Measurements from ENCODE around the gene TBC1D30.
"Not testable (repeated sequence)": the region's sequence is repeated elsewhere in the genome, so short reads cannot be mapped to it uniquely, and the experiment has no call there.

Gene TBC1D30, protein sequence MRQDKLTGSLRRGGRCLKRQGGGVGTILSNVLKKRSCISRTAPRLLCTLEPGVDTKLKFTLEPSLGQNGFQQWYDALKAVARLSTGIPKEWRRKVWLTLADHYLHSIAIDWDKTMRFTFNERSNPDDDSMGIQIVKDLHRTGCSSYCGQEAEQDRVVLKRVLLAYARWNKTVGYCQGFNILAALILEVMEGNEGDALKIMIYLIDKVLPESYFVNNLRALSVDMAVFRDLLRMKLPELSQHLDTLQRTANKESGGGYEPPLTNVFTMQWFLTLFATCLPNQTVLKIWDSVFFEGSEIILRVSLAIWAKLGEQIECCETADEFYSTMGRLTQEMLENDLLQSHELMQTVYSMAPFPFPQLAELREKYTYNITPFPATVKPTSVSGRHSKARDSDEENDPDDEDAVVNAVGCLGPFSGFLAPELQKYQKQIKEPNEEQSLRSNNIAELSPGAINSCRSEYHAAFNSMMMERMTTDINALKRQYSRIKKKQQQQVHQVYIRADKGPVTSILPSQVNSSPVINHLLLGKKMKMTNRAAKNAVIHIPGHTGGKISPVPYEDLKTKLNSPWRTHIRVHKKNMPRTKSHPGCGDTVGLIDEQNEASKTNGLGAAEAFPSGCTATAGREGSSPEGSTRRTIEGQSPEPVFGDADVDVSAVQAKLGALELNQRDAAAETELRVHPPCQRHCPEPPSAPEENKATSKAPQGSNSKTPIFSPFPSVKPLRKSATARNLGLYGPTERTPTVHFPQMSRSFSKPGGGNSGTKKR

DNA sequence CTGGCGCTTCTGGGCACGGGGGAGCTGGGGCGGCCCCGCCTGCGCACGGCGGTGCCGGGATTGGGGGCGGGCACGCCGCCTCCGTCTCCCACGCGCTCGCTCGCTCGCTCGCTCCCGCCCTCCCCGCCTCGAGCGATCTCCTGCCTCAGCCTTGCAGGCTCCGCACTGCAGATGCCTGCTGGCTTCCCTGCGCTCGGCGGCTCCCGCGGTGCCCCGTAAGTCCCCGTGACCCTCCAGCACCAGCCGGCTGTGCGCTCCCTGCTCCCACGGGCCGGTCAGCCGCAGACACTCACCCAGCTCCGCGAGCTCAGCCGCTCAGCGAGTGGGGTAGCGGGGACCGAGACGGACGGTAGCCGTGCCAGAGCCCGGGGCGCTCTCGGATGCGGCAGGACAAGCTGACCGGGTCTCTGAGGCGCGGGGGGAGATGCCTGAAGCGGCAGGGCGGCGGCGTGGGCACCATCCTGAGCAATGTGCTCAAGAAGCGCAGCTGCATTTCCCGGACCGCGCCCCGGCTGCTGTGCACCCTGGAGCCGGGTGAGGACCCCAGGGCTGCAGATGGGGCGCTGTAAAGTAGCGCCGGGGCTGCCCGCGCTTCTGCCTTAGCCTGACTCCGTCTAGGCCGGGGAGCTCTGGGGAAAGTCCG lies at the start of gene TBC1D30:
TBC1D30 (plus strand) TSS at position 148 of the 643 bp plus-strand sequence; CDS start at position 381, 233 bp downstream.
- DNase-seq = no peak

DNA sequence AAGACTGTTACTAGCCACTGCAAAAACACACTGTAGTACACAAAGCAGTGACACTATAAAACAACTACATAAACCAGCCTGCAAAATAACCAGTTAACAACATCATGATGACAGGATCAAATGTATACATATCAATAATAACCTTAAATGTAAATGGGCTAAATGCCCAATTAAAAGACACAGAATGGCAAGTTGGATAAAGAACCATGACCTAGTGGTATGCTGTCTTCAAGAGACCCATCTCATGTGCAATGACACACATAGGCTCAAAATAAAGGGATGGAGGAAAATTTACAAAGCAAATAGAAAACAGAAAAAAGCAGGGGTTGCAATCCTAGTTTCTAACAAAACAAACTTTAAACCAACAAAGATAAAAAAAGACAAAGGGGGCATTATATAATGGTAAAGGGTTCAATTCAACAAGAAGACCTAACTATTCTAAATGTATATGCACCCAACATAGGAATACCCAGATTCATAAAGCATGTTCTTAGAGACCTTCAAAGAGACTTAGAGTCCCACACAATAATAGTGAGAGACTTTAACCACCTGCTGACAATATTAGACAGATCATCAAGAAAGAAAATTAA lies 49.2 kb upstream of the TBC1D30 start:
- not testable (repeated sequence) for DNase-seq

DNA sequence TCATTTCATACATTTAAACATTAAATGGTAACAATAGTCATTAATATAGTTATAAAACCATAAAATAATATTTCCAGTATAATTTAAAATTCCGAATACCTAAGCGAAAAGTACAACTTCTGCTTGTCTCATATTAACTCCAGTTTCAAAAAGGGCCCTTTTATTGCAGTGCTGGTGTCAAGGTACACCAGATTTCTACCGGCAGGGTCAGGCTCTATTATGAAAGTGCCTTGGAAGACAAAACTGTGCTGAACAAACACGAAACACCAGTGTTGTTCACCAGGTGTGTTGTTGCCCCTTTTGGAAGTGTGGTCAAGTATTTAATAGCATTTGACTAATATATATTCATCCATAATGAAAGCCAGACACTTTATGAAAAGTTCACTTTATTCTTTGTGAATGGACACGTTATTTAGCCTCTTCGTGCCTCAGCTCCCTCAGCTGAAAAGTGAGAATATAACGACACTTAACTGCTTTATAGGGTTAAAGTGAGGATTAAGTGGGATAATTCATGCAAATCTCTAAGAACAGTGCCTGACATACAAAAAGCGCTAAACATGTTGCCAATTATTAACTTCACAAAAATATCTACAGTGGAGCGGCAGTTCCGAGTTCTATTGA lies 45.0 kb upstream of the TBC1D30 start:
- DNase-seq = no peak

DNA sequence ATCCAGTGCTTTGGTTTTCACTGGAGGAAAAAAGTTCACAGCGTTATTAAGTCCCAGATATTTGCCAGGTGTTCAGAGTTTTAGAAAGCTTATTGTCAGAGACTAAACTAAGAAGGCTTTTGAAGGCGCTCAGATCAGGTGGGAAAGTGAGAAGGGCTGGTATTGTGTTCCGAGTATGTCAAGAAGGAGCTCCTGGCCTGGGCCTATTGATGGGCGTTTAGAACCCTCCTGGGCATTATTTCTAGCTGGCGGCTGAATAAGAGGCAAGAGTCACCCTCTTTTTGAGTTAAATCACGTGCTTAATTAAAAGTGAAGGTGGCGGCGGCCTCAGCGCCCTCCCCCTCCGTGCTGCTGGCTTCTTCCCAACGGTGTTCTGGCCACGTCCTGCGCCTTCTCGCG lies 44.3 kb upstream of the TBC1D30 start:
- DNase-seq = no peak

DNA sequence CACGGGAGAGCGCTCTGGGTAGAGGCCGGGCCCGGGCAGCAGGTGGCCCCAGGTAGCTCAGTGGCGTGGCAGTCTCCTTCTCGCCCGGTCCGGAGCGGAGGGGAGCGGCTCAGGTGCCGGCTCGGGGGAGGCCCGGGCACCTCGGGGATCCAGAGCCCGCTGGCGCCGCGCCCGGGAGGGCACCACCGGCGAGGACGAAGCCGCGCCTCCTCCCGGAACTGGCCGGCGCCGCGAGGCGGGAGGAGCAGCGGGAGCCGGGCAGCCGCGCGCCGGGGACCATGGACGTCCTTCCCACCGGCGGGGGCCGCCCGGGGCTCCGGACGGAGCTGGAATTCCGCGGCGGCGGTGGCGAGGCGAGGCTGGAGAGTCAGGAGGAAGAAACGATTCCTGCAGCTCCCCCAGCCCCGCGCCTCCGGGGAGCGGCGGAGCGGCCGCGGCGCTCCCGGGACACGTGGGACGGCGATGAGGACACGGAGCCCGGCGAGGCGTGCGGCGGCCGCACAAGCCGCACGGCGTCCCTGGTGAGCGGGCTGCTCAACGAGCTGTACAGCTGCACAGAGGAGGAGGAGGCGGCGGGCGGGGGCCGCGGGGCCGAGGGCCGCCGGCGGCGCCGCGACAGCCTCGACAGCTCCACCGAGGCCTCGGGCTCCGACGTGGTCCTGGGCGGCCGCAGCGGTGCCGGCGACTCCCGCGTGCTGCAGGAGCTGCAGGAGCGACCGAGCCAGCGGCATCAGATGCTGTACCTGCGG lies 43.7 kb upstream of the TBC1D30 start:
- peak; percentile 56 for DNase-seq

DNA sequence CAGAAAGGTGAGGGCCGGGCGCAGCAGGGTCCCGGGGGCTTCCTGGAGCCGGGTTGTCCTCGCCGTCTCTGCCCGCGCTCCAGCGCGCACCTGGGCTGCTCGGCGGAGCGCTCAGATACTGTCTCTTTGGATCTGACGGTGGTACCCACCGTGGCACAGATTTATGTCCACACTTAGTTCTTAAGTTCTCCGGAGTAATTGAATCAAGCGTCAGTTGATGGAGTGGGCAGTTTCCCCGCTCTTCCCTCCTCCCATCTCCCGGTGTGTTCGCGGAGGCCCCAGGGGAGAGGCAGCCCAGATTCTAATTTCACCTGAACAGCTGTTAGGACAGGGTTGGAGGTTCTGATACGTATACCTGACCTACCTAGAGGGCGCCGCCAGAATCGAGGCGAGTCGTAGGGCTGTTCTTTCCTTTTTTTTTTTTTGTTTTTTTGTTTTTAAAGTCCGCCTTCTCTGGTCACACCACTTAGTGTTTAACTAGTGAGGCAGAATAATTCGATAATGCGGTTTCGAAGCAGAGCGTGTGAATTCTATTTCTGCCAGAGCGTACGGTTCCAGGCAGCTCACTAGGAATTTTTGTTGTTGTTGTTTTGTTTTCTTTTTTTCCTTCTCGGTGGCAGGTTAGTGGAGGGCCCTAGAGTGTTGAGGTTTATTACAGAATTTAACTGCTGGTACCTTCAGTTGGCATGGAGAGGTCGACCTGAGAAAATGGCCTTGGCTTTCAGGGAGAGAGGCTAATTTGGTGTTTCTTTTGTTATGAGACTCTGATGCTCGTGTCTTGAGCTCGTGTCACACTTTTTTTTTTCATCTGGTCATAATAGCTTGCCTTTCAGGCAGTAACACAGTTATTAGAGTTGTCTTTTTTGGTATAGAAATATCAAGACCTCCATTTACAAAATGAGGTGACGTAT lies 42.9 kb upstream of the TBC1D30 start:
- DNase-seq = no peak

DNA sequence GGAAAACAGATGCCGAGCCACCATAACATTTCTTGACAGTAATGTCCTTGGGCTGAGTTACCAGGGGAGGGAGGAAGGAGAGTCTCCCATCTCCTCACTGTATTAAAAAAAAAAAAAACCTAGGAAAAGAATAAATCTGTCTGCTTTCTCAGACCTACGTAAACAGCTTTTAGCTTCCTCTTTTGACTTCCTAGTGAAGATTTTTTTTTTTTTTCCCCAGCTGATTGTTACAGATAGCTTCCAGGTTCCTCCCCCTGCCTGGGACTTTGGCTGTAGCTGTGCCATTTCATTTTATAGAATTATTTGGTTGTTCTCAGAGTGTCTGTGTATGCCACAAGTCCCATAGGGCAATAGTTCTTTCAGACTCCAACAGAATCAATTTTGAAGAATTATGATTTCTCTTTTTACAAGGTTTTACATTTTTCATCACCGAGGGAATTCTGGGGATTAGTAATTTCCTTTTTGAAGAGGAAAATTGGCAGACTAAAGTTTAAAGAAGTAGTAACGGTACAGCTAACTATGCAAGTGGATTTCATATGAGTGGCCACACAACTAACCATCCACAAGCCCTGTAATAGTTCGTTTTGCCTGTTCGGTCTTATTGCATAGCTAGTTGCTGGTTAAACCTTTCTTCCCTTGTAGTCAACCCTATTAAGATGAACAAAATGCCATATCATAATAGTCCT lies 42.1 kb upstream of the TBC1D30 start:
- DNase-seq = no peak

DNA sequence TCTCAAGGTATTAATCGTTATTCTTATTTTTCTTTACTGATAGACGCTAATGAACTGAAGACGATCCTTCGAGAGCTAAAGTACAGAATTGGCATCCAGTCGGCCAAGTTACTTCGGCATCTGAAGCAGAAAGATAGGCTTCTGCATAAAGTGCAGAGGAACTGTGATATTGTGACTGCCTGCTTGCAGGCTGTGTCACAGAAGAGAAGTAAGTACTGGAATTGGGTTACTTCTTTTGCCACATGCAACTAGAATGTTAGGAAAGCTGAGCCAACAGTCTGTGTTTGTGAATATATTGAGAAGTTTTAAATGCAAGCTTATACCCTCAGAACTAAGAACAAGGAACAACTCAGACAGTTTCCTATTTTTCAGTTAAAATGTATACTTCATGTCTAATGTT lies 38.6 kb upstream of the TBC1D30 start:
- no peak for DNase-seq

DNA sequence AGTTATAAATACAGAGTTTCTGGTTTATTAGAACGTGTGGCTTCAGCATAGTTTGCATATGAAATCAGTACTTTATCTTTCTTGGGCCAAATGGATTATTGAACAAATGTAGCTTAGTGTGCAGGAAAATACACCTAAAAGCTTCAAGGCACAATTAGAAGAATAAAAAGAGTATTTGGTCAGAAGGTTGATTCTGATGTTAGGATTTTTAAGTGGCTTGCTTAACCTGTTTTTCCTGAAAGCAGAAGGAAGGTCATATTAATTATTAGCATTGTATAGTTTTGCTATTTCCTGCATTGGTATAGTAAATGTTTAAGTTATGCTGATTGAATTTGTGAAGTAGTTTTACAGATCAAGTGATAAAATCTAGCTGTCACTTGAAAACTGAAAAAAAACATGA lies 34.3 kb upstream of the TBC1D30 start:
- DNase-seq = no peak

DNA sequence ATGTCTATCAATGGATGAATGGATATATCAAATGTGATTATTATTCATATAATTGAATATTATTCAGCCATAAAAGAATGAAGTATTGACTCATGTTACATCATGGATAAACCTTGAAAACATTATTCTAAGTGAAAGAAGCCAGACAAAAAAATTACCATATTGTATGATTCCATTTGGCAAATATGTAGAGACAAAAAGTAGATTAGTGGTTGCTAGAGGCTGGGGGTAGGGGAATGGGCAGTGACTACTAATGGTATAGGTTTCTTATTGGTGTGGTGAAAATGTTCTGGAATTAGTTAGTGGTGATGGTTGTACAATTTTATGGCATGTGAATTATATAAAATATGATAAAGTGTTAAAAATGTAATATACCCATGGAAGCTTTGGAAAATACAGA lies 33.4 kb upstream of the TBC1D30 start:
- no peak for DNase-seq

DNA sequence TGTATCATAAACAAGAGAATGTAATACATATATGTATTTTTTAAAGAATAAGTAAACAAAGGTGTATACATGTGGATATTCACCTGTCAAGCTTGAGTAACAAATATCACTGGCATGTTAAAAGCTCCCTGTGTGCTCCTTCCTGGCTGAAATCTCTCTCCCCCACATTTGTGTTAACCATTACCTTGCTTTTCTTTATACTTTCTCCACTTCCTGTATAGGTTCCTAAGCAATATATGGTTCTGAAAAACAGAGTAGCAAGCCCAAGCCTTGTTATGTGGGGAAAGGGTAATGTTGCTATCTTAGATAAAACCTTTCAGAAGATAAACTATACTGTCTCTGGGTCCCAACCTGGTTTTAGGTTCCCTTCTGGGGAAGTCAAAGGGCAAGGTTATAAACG lies 32.3 kb upstream of the TBC1D30 start:
- DNase-seq = no peak

DNA sequence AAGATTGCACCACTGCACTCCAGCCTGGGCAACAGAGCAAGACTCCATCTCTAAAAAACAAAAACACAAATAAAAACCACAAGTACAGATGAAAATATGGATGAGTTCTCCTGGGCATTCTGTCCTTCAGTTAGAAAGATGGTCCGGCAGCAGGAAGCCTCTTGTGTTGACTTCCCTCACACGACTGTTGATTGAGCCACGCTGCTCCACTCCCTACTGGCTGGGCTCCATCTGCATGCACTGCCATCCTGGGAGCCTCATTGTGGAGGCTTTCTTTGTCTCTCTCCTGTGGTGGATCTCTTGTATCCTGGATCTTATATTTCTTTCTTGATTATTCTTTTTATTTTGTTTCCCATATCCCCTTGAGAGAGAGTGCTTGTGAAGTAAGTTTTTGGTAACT lies 30.8 kb upstream of the TBC1D30 start:
- DNase-seq = no peak

DNA sequence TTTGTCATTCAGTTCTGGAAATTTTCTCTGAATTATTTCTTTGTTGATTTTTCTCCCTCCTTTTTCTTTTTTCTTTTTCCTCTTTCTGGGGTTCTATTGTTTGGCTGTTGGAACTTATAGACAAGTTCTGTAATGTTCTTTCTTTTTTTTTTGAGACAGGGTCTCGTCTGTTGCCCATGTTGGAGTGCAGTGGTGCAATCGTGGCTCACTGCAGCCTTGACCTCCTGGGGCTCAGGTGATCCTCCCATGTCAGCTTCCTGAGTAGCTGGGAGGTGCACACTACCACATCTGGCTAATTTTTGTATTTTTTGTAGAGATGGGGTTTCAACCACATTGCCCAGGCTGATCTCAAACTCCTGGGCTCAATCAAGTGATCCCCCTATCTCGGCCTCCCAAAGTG lies 30.1 kb upstream of the TBC1D30 start:
- no peak for DNase-seq

DNA sequence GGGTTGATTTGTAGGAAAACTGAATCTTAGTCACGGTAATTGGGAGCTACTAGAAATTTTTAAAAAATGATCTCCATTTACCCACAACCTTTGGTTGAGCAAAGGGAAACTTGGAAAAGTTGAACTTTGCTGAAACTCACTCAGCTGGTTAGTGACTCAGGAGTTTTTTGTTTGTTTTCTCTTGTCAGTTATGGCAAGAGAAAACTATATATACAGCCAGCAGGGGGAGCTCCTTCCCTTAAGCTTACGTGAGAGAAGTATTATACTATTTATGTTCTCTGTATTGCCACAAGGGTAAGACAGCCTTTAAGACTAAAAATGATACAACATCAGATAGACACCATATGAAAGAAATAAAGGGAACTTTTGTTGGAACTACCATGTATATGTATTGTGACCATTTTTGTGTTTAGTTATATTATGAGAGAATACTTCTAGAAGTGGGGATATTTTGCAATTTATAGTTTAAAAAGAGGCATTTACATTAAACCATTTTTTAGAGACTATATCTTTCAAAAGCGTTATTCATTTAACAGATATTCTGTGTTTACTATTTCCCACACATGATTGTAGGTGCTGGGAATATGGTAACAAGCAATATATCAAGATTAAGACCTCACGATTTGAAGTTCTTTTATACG lies 28.1 kb upstream of the TBC1D30 start:
- no peak for DNase-seq

DNA sequence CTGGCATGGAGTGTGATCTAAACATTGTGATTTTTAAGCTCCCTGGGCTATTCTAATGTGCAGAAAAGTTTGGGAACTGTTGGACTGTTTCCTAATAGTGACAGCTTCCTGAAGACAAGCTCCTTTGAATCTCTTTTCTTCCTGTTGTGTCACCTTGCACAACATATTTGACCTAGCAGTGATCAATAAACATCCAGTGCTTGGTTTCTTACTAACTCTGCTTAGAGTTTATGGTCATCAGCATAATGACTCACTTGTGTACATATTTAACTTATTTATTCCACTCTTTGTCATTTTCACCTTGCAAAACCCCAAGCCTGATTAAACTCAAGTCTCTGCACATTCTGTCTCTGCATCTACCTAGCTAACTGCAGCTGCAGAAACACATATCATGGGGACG lies 27.3 kb upstream of the TBC1D30 start:
- no peak for DNase-seq

DNA sequence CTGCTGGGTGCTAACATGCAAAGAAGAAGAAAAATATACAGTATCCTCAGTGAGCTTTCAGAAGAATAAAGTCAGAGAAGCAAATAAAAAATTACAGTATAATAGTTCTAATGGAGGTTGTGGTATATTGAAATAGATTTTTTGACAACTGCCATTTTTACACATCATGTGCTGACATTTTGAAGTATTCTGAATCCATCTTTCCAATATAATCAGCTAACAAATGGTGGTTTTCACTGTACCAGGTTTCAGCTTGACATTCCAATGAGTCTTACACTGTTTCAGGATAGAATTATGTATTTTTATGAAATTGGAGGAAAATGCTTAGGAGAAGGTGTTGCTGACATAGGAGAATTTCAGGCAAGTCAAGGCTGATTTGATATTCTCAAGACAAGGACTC lies 26.3 kb upstream of the TBC1D30 start:
- no peak for DNase-seq

DNA sequence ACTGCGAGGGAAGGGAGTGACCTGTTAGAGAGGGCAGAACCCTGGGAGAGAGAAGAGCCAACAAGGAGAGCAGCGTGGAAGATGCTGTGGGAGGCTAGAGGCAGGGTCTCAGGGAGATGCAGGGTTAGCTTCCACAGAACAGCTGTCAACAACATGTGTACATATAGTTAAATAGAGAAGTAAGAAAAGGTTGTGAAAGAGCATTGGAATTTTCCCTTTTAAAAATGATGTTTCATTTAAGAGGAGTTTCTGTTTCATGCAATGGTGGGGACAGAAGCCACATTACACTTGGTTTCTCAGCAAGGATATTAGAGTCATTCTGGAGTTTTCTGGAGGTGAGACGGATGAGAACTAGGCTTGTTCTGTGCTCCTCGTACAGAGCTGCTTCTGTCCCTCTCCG lies 23.8 kb upstream of the TBC1D30 start:
- no peak for DNase-seq

DNA sequence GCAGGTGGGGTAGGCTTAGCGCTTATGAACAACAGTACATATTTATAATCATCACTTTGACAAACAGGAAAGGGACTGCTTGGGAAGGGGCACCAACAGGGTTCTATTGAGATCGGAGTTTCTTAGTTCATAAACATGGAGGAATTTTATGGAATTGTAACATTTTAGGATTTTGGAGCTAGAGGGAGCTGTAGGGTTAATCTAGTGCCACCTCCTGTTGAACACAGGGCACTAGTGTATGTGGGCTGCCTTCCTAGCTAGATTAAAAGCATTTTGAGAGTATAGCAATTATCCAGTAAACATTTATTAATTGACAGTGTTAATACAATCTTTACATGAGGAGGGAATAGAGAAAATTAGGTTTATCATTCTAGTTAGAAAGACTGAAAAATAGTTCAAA lies 23.1 kb upstream of the TBC1D30 start:
- no peak for DNase-seq

DNA sequence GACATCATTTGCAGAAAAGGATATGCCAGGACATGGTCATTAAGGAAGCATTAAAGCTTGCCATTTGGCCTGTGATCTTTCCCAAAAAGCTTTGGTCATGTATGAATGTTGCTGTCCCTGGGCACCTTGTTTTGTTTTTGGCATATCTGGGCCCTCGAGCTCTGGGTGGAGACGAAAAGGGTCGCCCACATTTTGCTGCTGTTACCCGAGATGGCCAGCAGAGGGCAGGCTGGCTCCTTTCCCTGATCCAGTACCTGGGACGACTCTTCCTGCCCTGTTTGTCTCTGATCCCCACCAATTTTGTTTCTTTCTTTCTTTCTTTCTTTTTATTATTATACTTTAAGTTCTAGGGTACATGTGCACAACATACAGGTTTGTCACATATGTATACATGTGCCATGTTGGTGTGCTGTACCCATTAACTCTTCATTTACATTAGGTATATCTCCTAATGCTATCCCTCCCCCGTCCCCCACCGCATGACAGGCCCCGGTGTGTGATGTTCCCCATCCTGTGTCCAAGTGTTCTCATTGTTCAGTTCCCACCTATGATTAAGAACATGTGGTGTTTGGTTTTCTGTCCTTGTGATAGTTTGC lies 22.2 kb upstream of the TBC1D30 start:
- peak; percentile 59 for DNase-seq

DNA sequence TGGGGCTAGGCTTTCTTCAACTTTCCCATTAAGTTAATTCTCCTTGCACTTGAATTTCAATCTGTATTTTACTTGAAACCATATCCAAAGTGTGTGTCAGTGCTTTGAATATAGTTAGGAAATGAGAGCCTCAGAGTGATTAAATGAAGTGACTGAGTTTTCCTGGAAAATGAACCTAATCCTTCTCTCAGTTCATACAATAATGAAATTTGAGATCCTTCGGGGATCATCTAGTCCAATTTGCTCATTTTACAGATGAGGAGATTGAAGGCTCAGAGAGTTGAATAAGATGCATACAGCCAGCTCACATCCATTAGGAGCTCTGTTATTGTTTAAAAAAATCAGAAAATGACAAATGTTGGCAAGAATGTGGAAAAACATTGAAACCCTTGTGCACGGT lies 18.3 kb upstream of the TBC1D30 start:
- DNase-seq = no peak

Data from right forelimb (tissue), 1 donor.